WTC11 (cell line): ENCODE data around the gene NR2F2. TPM values are rescaled to one million over a fixed set of nuclear protein-coding genes. Genes with fewer than 3 reads are reported as not detected.
A peak's percentile ranks its signal among the peaks of the same experiment; 100 is the strongest.

Experiments used
- ATAC-seq: fragments of 200-7000 bp; cut with Tn5 transposase; 2 replicates; pipeline ENCODE4 v1.10.0; 2021; ENCODE audit warnings: mild to moderate bottlenecking, moderate library complexity
- CTCF ChIA-PET: fragments of 300-600 bp; sonication (Branson Sonifier 250); formaldehyde crosslinking; loops from one replicate; lab custom pipeline; 2021; ENCODE audit warnings: antibody characterized with exemption; lab: Charles Lee
- POLR2A ChIA-PET: fragments of 350-600 bp; sonication (Branson Sonifier 250); formaldehyde crosslinking; loops from one replicate; lab custom pipeline; 2021; ENCODE audit warnings: antibody characterized with exemption; lab: Charles Lee
- DNase-seq: peaks from one replicate; pipeline ENCODE4 v3.0.0; 2021; ENCODE audit warnings: low spot score
- H3K27ac Mint-ChIP-seq: 2 replicates; pipeline ENCODE4 v1.8.0; 2021; ENCODE audit warnings: mixed read lengths
- H3K27me3 Mint-ChIP-seq: 2 replicates; pipeline ENCODE4 v1.8.0; 2021; ENCODE audit warnings: low read depth, mild to moderate bottlenecking, moderate library complexity, mixed read lengths
- H3K36me3 Mint-ChIP-seq: 2 replicates; pipeline ENCODE4 v1.8.0; 2021; ENCODE audit warnings: mixed read lengths
- H3K4me1 Mint-ChIP-seq: 2 replicates; pipeline ENCODE4 v1.8.0; 2022; ENCODE audit warnings: mixed read lengths
- H3K4me3 Mint-ChIP-seq: 2 replicates; pipeline ENCODE4 v1.8.0; 2021; ENCODE audit warnings: mild to moderate bottlenecking, moderate library complexity, mixed read lengths
- H3K9me3 Mint-ChIP-seq: 2 replicates; pipeline ENCODE4 v1.8.0; 2021; ENCODE audit warnings: mixed read lengths
- ATF2 ChIP-seq: sonication (generic); formaldehyde crosslinking; IDR thresholded peaks from 2 replicates; pipeline ENCODE4 v1.8.1; 2022; ENCODE audit warnings: low read depth, missing genetic modification reagents, borderline replicate concordance
- CREM ChIP-seq: sonication (generic); formaldehyde crosslinking; IDR thresholded peaks from 2 replicates; pipeline ENCODE4 v1.8.1; 2022; ENCODE audit warnings: mild to moderate bottlenecking, missing genetic modification reagents, moderate library complexity
- ESRRA ChIP-seq: sonication (generic); formaldehyde crosslinking; IDR thresholded peaks from 2 replicates; pipeline ENCODE4 v1.8.1; 2022; ENCODE audit warnings: mild to moderate bottlenecking, missing genetic modification reagents, borderline replicate concordance
- GTF2I ChIP-seq: fragments of 250-450 bp; sonication (Bioruptor Pico); conservative IDR thresholded peaks from 2 replicates; pipeline ENCODE4 v1.4.0; 2021; ENCODE audit warnings: mild to moderate bottlenecking
- IRF2 ChIP-seq: sonication (generic); formaldehyde crosslinking; IDR thresholded peaks from 2 replicates; pipeline ENCODE4 v1.8.0; 2022; ENCODE audit warnings: low read depth, missing genetic modification reagents, borderline replicate concordance
- MXD4 ChIP-seq: fragments of 250-450 bp; sonication (Bioruptor Pico); IDR thresholded peaks from 2 replicates; pipeline ENCODE4 v1.8.0; 2021; ENCODE audit warnings: mild to moderate bottlenecking, moderate library complexity, borderline replicate concordance
- NR3C1 ChIP-seq: sonication (generic); formaldehyde crosslinking; conservative IDR thresholded peaks from 2 replicates; pipeline ENCODE4 v1.8.1; 2023; ENCODE audit warnings: low read depth, mild to moderate bottlenecking, missing genetic modification reagents
- OVOL2 ChIP-seq: fragments of 250-450 bp; sonication (Bioruptor Pico); IDR thresholded peaks from 2 replicates; pipeline ENCODE4 v1.9.0; 2021; ENCODE audit warnings: mild to moderate bottlenecking, borderline replicate concordance
- SOX15 ChIP-seq: fragments of 250-450 bp; sonication (Bioruptor Pico); IDR thresholded peaks from 2 replicates; pipeline ENCODE4 v1.9.0; 2021; ENCODE audit warnings: mild to moderate bottlenecking
- TCF7 ChIP-seq: sonication (generic); formaldehyde crosslinking; IDR thresholded peaks from 2 replicates; pipeline ENCODE4 v1.8.0; 2022; ENCODE audit warnings: mild to moderate bottlenecking, low read depth, missing genetic modification reagents, moderate library complexity
- ZNF121 ChIP-seq: sonication (generic); formaldehyde crosslinking; IDR thresholded peaks from 2 replicates; pipeline ENCODE4 v1.8.0; 2023; ENCODE audit warnings: missing genetic modification reagents
- ZNF232 ChIP-seq: sonication (generic); formaldehyde crosslinking; IDR thresholded peaks from 2 replicates; pipeline ENCODE4 v1.8.0; 2022; ENCODE audit warnings: mild to moderate bottlenecking, missing genetic modification reagents
- ZNF263 ChIP-seq: sonication (generic); formaldehyde crosslinking; IDR thresholded peaks from 2 replicates; pipeline ENCODE4 v1.8.1; 2022; ENCODE audit warnings: low read depth, mild to moderate bottlenecking, moderate library complexity, missing genetic modification reagents
- ZNF317 ChIP-seq: sonication (generic); formaldehyde crosslinking; IDR thresholded peaks from 2 replicates; pipeline ENCODE4 v1.8.1; 2023; ENCODE audit warnings: low read depth, mild to moderate bottlenecking, moderate library complexity, missing genetic modification reagents, borderline replicate concordance
- total RNA-seq: library from RNA; stranded (reverse); gene quantifications from 3 replicates; pipeline ENCODE4 v1.2.3, GENCODE V29; 2021
- TF ChIP-seq, protein P1 (sequence below): sonication (generic); formaldehyde crosslinking; IDR thresholded peaks from 2 replicates; pipeline ENCODE4 v1.8.1; 2023; ENCODE audit warnings: mild to moderate bottlenecking, missing genetic modification reagents, moderate library complexity
- TF ChIP-seq, protein P2 (sequence below): fragments of 250-450 bp; sonication (Bioruptor Pico); IDR thresholded peaks from 2 replicates; pipeline ENCODE4 v2.1.2; 2022; ENCODE audit warnings: mild to moderate bottlenecking, moderate library complexity
- TF ChIP-seq, protein P3 (sequence below): fragments of 250-450 bp; sonication (Bioruptor Pico); conservative IDR thresholded peaks from 2 replicates; pipeline ENCODE4 v1.9.0; 2021; ENCODE audit warnings: mild to moderate bottlenecking

The NR2F2 gene
- total RNA-seq, 1 experiment from 2014 or later: 0.57 TPM

GRCh38 chr15:96314963-96315362, 15.5 kb upstream of the NR2F2 start (continued):
- no peak for TF ChIP-seq IRF2
- no peak for TF ChIP-seq ZNF263 (CRISPR knock-in tag)
- no peak for TF ChIP-seq CREM (CRISPR knock-in tag)
- no peak for TF ChIP-seq ZNF121 (CRISPR knock-in tag)
- TF ChIP-seq ZNF232 (CRISPR knock-in tag): no peak
- no peak for TF ChIP-seq MXD4
- no peak for TF ChIP-seq ATF2 (CRISPR knock-in tag)
- TF ChIP-seq, all 79 proteins: peak for 0

DNA sequence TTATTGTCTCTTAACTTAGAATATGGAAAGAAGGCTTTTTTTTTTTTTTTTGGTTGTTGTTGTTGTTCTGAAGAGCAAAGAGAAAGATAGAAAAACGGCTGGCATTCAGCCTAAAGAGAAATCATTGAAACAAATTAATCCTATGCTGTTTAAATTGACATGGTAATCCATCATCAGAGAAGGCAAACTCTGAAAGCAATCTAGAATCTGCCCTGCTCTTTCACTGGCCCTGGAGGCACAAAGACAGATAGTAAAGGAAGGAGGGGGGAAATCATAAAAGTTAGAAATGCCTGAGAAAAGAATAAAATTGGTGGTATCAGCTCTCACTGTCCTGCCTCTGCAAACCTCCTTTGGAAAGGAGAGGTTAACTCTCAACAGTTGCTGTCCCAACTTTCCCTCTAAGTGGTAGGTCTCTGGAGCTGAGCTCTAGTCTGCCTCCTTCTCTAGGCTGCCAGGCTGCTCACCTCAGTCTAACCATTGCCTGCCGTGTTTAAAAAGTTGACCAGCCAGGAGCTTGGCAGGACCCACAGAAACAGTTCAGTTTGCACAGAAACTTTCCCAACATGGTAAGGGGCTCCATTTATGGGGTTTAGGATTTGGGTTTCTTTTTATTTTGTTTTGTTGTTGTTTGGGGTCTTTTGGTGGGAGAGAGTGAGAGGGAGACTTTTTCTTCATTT, 13.4 kb upstream of the NR2F2 start:
- CTCF ChIA-PET: no interaction called here
- DNase-seq: no peak
- H3K27ac Mint-ChIP-seq: no peak overlapping the region

GRCh38 chr15:96320107-96320506, 10.4 kb upstream of the NR2F2 start:
- peaks cover 48% of the 10 kb centered on the region for H3K4me1 Mint-ChIP-seq
- TF ChIP-seq NR3C1 (CRISPR knock-in tag): no peak
- TF ChIP-seq, protein P1, sequence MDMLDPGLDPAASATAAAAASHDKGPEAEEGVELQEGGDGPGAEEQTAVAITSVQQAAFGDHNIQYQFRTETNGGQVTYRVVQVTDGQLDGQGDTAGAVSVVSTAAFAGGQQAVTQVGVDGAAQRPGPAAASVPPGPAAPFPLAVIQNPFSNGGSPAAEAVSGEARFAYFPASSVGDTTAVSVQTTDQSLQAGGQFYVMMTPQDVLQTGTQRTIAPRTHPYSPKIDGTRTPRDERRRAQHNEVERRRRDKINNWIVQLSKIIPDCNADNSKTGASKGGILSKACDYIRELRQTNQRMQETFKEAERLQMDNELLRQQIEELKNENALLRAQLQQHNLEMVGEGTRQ (CRISPR knock-in tag): no peak
- no peak for ATAC-seq
- CTCF ChIA-PET: interaction anchor here (0.6 kb wide), 2 partner anchors 628 to 636 kb away, joined by 3 to 4 read pairs; no protein-coding TSS in a partner anchor
- H3K9me3 Mint-ChIP-seq: no peaks in the 10 kb centered on the region
- no peaks in the 10 kb centered on the region for H3K36me3 Mint-ChIP-seq
- POLR2A ChIA-PET: no interaction called here
- no peak overlapping the region for H3K27ac Mint-ChIP-seq
- no peak overlapping the region for H3K4me3 Mint-ChIP-seq
- H3K27me3 Mint-ChIP-seq: peaks cover 94% of the 10 kb centered on the region
- DNase-seq: no peak

More for the DNA sequence above, 13.4 kb upstream of the NR2F2 start:
- TF ChIP-seq MXD4: no peak
- no peak for TF ChIP-seq ESRRA (CRISPR knock-in tag)
- TF ChIP-seq, protein P2, sequence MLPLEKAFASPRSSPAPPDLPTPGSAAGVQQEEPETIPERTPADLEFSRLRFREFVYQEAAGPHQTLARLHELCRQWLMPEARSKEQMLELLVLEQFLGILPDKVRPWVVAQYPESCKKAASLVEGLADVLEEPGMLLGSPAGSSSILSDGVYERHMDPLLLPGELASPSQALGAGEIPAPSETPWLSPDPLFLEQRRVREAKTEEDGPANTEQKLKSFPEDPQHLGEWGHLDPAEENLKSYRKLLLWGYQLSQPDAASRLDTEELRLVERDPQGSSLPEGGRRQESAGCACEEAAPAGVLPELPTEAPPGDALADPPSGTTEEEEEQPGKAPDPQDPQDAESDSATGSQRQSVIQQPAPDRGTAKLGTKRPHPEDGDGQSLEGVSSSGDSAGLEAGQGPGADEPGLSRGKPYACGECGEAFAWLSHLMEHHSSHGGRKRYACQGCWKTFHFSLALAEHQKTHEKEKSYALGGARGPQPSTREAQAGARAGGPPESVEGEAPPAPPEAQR (CRISPR knock-in tag): no peak
- no peak for TF ChIP-seq IRF2
- Mint-ChIP-seq H3K9me3 (no peaks in the 10 kb centered on the region), H3K27me3 (peaks cover 78% of the 10 kb centered on the region), H3K36me3 (no peaks in the 10 kb centered on the region), H3K4me3 (no peak overlapping the region), H3K4me1 (peaks cover 33% of the 10 kb centered on the region)
- ATAC-seq: peak; percentile 75
- POLR2A ChIA-PET: no interaction called here

- POLR2A ChIA-PET: interaction anchor here (0.6 to 1.1 kb wide), 3 partner anchors 202 to 1740 kb away, joined by 3 to 6 read pairs (median 4); no protein-coding TSS in a partner anchor
- DNase-seq: peak; percentile 17
- Mint-ChIP-seq H3K9me3 (no peaks in the 10 kb centered on the region), H3K4me3 (peak overlapping the region; percentile 54), H3K27ac (no peak overlapping the region), H3K4me1 (peaks cover 52% of the 10 kb centered on the region), H3K27me3 (peaks cover 98% of the 10 kb centered on the region), H3K36me3 (no peaks in the 10 kb centered on the region)
- ATAC-seq: no peak
- CTCF ChIA-PET: interaction anchor here (0.6 to 2.9 kb wide), 3 partner anchors 21 to 627 kb away, joined by 3 to 13 read pairs (median 4); no protein-coding TSS in a partner anchor
- TF ChIP-seq GTF2I (CRISPR knock-in tag) (no peak), SOX15 (CRISPR knock-in tag) (no peak), TCF7 (CRISPR knock-in tag) (no peak), OVOL2 (CRISPR knock-in tag) (no peak), ZNF317 (no peak)
- TF ChIP-seq, protein P3, sequence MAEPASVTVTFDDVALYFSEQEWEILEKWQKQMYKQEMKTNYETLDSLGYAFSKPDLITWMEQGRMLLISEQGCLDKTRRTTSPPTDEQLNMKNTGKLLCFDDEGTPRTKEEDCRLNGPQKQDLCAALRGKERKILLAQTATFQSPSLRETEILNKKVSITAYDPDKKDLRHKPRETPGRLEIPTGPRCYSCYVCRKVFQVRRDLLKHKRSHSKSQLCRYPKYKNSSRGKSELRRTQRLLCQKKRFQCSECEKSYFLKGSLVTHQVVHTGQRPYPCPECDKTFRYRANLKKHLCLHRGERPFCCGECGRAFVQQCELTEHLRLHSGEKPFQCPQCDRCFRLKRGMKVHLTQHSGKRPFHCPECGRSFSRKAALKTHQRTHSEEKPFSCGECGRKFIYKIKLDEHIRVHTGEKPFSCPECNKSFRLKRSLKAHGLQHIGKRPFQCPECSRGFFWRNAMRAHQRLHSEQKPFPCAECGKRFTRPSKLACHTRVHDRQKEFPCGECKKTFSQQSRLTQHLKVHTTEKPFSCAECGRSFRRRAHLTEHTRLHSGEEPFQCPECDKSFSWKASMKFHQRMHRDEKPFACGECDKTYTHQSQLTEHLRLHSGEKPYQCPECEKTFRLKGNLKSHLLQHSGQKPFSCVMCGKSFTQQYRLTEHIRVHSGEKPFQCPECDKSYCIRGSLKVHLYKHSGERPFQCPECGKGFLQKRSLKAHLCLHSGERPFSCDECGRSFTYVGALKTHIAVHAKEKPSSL (CRISPR knock-in tag): no peak
Measured at GRCh38 chr15:96320703-96321638, 9.5 kb upstream of the NR2F2 start.
